NCI-H2196 (cell line): ENCODE data around the gene ELMO1.

Experiments
- DNase-seq: peaks from one replicate; lab custom pipeline; 2025; ENCODE audit not compliant: unreplicated experiment; lab: John Stamatoyannopoulos, UW

Gene ELMO1

GRCh38 chr7:36819639-36820038, 629.0 kb downstream of the ELMO1 start:
- no peak for DNase-seq

GRCh38 chr7:36814311-36814710, 634.4 kb downstream of the ELMO1 start:
- no peak for DNase-seq

GRCh38 chr7:36811807-36812206, 636.9 kb downstream of the ELMO1 start:
- no peak for DNase-seq

GRCh38 chr7:36810489-36810888, 638.2 kb downstream of the ELMO1 start:
- DNase-seq: no peak

GRCh38 chr7:36810032-36810431, 638.6 kb downstream of the ELMO1 start:
- no peak for DNase-seq

GRCh38 chr7:36809510-36809909, 639.2 kb downstream of the ELMO1 start:
- DNase-seq: no peak

GRCh38 chr7:36809086-36809485, 639.6 kb downstream of the ELMO1 start:
- DNase-seq: no peak

GRCh38 chr7:36806891-36807290, 641.8 kb downstream of the ELMO1 start:
- DNase-seq: no peak
